ENCODE data around the gene IFNAR2. TPM values are rescaled to one million over a fixed set of nuclear protein-coding genes. Genes with fewer than 3 reads are reported as not detected.

IFNAR2 gene
- total RNA-seq, 1 experiment from 2014 or later: 8.8 TPM

GRCh38 chr21:33212159-33212851 lies 17.4 kb upstream of the IFNAR2 start:
- no peaks in the 10 kb centered on the region for H3K36me3 Mint-ChIP-seq (ENCODE audit: insufficient read depth, unreplicated experiment)
- H3K27ac Mint-ChIP-seq (ENCODE audit: low read depth, unreplicated experiment): no peak overlapping the region
- H3K4me1 Mint-ChIP-seq (ENCODE audit: insufficient read depth, unreplicated experiment): peaks cover 13% of the 10 kb centered on the region
- peaks cover 13% of the 10 kb centered on the region for H3K9me3 Mint-ChIP-seq (ENCODE audit: unreplicated experiment)
- no peak for TF ChIP-seq CTCF (IDR thresholded peaks at IDR 0.05; ENCODE audit: unreplicated experiment)
- DNase-seq (ENCODE audit: unreplicated experiment): peak; percentile 29
- CTCF ChIA-PET: interaction anchor here (0.6 kb wide), 1 partner anchor 10 kb away, joined by 3 read pairs; no protein-coding TSS in a partner anchor
- no peak overlapping the region for H3K4me3 Mint-ChIP-seq (ENCODE audit: unreplicated experiment)
- intact Hi-C loops (cut with micrococcal nuclease): no loop called here
- no peaks in the 10 kb centered on the region for H3K27me3 Mint-ChIP-seq (ENCODE audit: insufficient read depth, unreplicated experiment)
- no TSS peak for BruUV-seq (replicated peaks)
- POLR2A ChIA-PET: interaction anchor here (1.0 to 1.2 kb wide), 2 partner anchors 18 to 112 kb away, joined by 3 to 5 read pairs; partner anchors contain the start of genes IFNAR1 and IFNAR2

- intact Hi-C loops (cut with micrococcal nuclease): no loop called here
- peaks cover 13% of the 10 kb centered on the region for H3K4me1 Mint-ChIP-seq (ENCODE audit: insufficient read depth, unreplicated experiment)
- H3K27me3 Mint-ChIP-seq (ENCODE audit: insufficient read depth, unreplicated experiment): no peaks in the 10 kb centered on the region
- H3K36me3 Mint-ChIP-seq (ENCODE audit: insufficient read depth, unreplicated experiment): no peaks in the 10 kb centered on the region
- ChIA-PET CTCF (interaction anchor here (0.6 to 1.0 kb wide), 2 partner anchors 10 to 20 kb away, joined by 3 read pairs; no protein-coding TSS in a partner anchor), POLR2A (interaction anchor here (0.6 to 1.6 kb wide), 4 partner anchors 10 to 441 kb away, joined by 3 to 4 read pairs (median 3); no protein-coding TSS in a partner anchor)
- TF ChIP-seq CTCF (IDR thresholded peaks at IDR 0.05; ENCODE audit: unreplicated experiment): no peak
- no peak overlapping the region for H3K4me3 Mint-ChIP-seq (ENCODE audit: unreplicated experiment)
- H3K27ac Mint-ChIP-seq (ENCODE audit: low read depth, unreplicated experiment): no peak overlapping the region
- no peak for DNase-seq (ENCODE audit: unreplicated experiment)
- no peaks in the 10 kb centered on the region for H3K9me3 Mint-ChIP-seq (ENCODE audit: unreplicated experiment)
- BruUV-seq (replicated peaks): no TSS peak
Observed at GRCh38 chr21:33214056-33214455, 15.7 kb upstream of the IFNAR2 start.

GRCh38 chr21:33217138-33217520 lies 12.6 kb upstream of the IFNAR2 start:
- Mint-ChIP-seq H3K4me1 (ENCODE audit: insufficient read depth, unreplicated experiment) (peaks cover 12% of the 10 kb centered on the region), H3K27me3 (ENCODE audit: insufficient read depth, unreplicated experiment) (no peaks in the 10 kb centered on the region), H3K4me3 (ENCODE audit: unreplicated experiment) (no peak overlapping the region), H3K9me3 (ENCODE audit: unreplicated experiment) (no peaks in the 10 kb centered on the region), H3K36me3 (ENCODE audit: insufficient read depth, unreplicated experiment) (no peaks in the 10 kb centered on the region), H3K27ac (ENCODE audit: low read depth, unreplicated experiment) (no peak overlapping the region)
- CTCF ChIA-PET: no interaction called here
- no TSS peak for BruUV-seq (replicated peaks)
- intact Hi-C loops (cut with micrococcal nuclease): no loop called here
- DNase-seq (ENCODE audit: unreplicated experiment): no peak
- TF ChIP-seq CTCF (IDR thresholded peaks at IDR 0.05; ENCODE audit: unreplicated experiment): no peak
- POLR2A ChIA-PET: interaction anchor here (0.8 kb wide), 1 partner anchor 232 kb away, joined by 4 read pairs; no protein-coding TSS in a partner anchor

- Mint-ChIP-seq H3K36me3 (ENCODE audit: insufficient read depth, unreplicated experiment) (no peaks in the 10 kb centered on the region), H3K4me1 (ENCODE audit: insufficient read depth, unreplicated experiment) (peaks cover 7% of the 10 kb centered on the region), H3K9me3 (ENCODE audit: unreplicated experiment) (no peaks in the 10 kb centered on the region), H3K27me3 (ENCODE audit: insufficient read depth, unreplicated experiment) (no peaks in the 10 kb centered on the region), H3K27ac (ENCODE audit: low read depth, unreplicated experiment) (no peak overlapping the region), H3K4me3 (ENCODE audit: unreplicated experiment) (no peak overlapping the region)
- no peak for DNase-seq (ENCODE audit: unreplicated experiment)
- ChIA-PET CTCF (interaction anchor here (0.5 to 1.5 kb wide), 3 partner anchors 11 to 419 kb away, joined by 3 read pairs; partner anchors contain the start of gene IFNAR2), POLR2A (interaction anchor here (0.5 to 3.2 kb wide), 4 partner anchors 11 to 50 kb away, joined by 3 to 6 read pairs (median 3); partner anchors contain the start of genes IFNAR2 and IL10RB)
- intact Hi-C loops (cut with micrococcal nuclease): no loop called here
- TF ChIP-seq CTCF (IDR thresholded peaks at IDR 0.05; ENCODE audit: unreplicated experiment): no peak
- BruUV-seq (replicated peaks): no TSS peak
Observed at GRCh38 chr21:33219300-33219699, 10.4 kb upstream of the IFNAR2 start.

All from MCF 10A (cell line).